ENCODE data around the gene PCYOX1L. TPM values are rescaled to one million over a fixed set of nuclear protein-coding genes. Genes with fewer than 3 reads are reported as not detected.
A peak's percentile ranks its signal among the peaks of the same experiment; 100 is the strongest.

Gene PCYOX1L
- total RNA-seq, 2 experiments from 2014 or later = 19.9 to 21.0 TPM

DNA sequence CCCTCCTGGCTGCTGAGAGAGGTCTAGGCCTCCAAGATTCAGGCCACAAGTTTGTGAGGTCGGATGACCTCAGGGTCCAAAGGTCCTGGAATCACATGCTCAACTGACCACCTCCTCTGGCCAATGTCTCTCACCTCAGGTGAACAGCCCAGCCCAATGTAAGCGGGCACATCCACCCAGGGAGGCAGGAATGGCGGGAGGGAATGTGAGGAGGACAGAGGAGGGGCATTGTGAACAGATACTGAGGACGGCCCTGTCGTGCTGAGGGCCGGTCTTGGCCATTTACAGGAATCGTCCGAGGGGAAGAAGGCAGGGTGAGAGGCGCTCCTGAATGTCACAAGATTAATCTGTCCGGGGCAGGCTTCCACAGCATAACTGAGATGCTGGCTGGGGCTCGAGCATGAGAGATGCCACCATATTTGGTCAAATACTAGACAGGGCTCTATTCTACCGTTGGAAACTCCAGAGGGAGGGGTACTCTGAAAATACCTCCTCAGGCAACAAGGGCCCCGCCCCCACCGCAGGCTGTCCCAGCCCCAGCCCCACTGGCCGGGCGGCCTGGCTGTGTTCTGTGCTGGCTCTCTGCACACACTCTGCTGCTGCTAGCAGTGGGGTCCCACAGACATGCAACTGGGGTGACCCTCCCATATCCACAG is 22.7 kb downstream of the PCYOX1L start:
- no peaks in the 10 kb centered on the region for H3K4me1 Mint-ChIP-seq (ENCODE audit: low read depth)
- intact Hi-C loops (cut with micrococcal nuclease) = no loop called here
- no peak overlapping the region for H3K27ac Mint-ChIP-seq
- CTCF ChIA-PET = interaction anchor here (0.7 to 7.5 kb wide), 22 partner anchors 8 to 218 kb away, joined by 3 to 80 read pairs (median 5); no protein-coding TSS in a partner anchor
- DNase-seq = no peak
- H3K36me3 Mint-ChIP-seq (ENCODE audit: low read depth) = no peaks in the 10 kb centered on the region
- H3K27me3 Mint-ChIP-seq (ENCODE audit: low read depth) = no peaks in the 10 kb centered on the region
- H3K9me3 Mint-ChIP-seq = no peaks in the 10 kb centered on the region
- no peak overlapping the region for H3K4me3 Mint-ChIP-seq

DNA sequence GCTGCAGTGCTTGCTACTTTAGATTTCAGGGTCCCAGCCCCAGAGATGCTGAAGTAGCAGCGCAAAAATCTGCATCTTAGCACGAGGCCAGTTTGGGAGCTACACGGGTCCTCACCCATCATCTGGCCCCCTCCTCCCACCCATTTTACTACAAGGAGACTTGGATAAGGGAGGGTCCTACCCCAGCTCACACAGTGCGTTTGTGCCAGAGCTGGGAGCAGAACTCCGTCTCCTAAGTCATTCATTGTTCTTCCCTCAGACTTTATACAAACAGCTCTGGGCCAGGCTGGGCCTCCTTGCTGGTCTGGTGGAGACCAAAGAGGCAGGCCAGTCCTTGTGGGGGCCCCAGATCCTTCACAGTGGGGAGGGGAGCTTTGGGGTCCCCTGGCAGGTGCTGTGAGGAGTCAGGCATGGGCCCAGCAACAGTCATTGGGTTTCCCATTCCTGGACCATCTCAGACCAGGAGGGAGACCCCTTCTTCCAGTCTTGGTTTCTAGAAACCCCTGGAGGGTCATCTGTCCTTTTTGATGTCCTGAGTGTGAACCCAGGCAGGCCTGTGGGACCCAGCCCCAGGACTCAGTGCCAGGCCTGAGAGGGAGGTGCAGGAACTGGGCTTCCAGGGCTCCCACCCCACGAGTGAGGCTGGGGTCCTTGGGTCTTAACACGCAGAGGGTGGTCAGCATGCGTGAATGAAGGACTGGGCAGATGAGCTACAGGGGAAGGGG is 23.6 kb downstream of the PCYOX1L start:
- H3K27ac Mint-ChIP-seq = no peak overlapping the region
- CTCF ChIA-PET = interaction anchor here (0.6 to 7.5 kb wide), 31 partner anchors 10 to 264 kb away, joined by 3 to 80 read pairs (median 4); partner anchors contain the start of genes ARHGEF37, GRPEL2 and PCYOX1L
- H3K4me3 Mint-ChIP-seq = no peak overlapping the region
- no peaks in the 10 kb centered on the region for H3K9me3 Mint-ChIP-seq
- intact Hi-C loops (cut with micrococcal nuclease) = no loop called here
- H3K36me3 Mint-ChIP-seq (ENCODE audit: low read depth) = no peaks in the 10 kb centered on the region
- no peaks in the 10 kb centered on the region for H3K27me3 Mint-ChIP-seq (ENCODE audit: low read depth)
- DNase-seq = no peak
- H3K4me1 Mint-ChIP-seq (ENCODE audit: low read depth) = no peaks in the 10 kb centered on the region

DNA sequence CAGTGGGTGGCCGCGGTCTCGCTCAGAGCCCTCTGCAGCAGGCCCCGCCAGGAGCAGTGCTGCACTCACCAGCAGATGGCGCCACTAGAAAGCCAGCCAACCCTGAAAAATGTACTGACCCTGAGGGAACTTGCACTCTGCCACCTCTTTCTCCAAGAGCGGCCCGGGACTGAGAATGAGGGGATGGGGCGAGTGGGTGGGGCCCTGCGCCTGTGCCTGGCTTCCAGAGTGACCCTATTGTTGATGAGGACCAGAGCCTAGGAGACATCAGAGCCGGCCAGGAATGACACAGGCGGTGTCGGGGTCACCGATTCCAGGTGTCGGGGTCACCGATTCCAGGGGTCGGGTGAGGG is 24.1 kb downstream of the PCYOX1L start:
- CTCF ChIA-PET = interaction anchor here (0.6 to 7.5 kb wide), 32 partner anchors 9 to 264 kb away, joined by 3 to 80 read pairs (median 4); partner anchors contain the start of genes ARHGEF37, GRPEL2 and PCYOX1L
- intact Hi-C loops (cut with micrococcal nuclease) = loop anchor here (1.0 kb wide), 3 partner anchors 52 to 236 kb away; no protein-coding TSS in a partner anchor
- Mint-ChIP-seq H3K36me3 (ENCODE audit: low read depth) (no peaks in the 10 kb centered on the region), H3K27me3 (ENCODE audit: low read depth) (no peaks in the 10 kb centered on the region), H3K9me3 (no peaks in the 10 kb centered on the region), H3K27ac (no peak overlapping the region), H3K4me1 (ENCODE audit: low read depth) (no peaks in the 10 kb centered on the region), H3K4me3 (no peak overlapping the region)
- DNase-seq = peak; percentile 87

DNA sequence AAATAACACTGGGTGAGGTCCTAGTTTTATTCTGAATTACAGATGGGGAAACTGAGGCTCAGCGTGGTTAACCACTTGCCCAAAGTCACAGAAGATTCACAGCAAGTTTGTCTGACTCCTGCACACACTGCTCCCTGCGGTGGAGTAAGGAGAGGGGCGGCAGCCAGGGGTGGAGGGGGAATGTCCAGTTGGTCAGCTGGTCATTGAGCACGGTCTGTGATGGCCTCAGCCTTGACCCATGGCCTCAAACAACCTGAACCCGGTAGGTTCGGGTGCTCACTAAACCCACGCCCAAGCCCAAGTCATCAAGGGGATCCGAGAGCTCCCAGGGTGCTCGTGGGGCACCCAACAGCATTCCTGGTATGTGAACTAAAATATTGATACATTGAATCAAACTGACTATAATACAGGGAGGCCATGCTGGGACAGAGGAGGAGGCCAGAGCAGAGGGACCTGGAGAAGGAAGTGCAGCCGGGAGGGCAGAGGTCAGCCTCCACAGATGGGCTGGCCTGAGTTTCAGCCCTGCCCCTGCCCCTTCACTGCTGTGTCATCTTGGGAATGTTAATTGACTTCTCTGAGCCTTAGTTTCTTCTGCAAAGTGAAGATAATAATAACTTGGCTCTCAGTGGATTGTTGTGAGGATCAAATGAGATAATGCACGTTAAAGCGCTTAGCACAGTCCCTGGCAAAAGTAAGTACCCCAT is 24.8 kb downstream of the PCYOX1L start:
- H3K4me1 Mint-ChIP-seq (ENCODE audit: low read depth) = no peaks in the 10 kb centered on the region
- H3K9me3 Mint-ChIP-seq = no peaks in the 10 kb centered on the region
- CTCF ChIA-PET = interaction anchor here (0.6 to 7.5 kb wide), 26 partner anchors 8 to 263 kb away, joined by 3 to 80 read pairs (median 5); partner anchors contain the start of genes ARHGEF37 and PCYOX1L
- no peak overlapping the region for H3K4me3 Mint-ChIP-seq
- H3K36me3 Mint-ChIP-seq (ENCODE audit: low read depth) = no peaks in the 10 kb centered on the region
- no peaks in the 10 kb centered on the region for H3K27me3 Mint-ChIP-seq (ENCODE audit: low read depth)
- intact Hi-C loops (cut with micrococcal nuclease) = loop anchor here (1.0 kb wide), 3 partner anchors 52 to 236 kb away; no protein-coding TSS in a partner anchor
- no peak overlapping the region for H3K27ac Mint-ChIP-seq
- no peak for DNase-seq

DNA sequence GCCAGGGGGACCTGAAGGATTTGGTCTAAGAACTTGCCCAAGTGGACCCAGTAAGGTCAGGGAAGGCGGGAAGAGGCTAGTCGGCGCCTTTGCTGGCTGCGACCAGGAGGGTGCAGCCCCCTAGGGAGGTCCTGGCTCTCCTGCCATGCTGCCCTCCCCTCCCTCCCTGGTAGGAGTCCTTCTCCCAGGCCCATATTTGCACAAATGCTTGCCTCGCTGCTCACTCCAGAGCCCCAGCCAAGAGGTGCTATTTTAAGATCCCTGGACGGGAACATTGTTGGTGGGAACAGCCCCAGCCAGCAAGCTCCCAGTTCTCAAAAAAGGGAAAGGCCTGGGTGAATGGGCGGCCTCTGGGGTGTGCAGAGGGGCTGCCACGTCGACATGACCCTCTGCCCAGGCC is 25.6 kb downstream of the PCYOX1L start:
- Mint-ChIP-seq H3K27me3 (ENCODE audit: low read depth) (no peaks in the 10 kb centered on the region), H3K36me3 (ENCODE audit: low read depth) (no peaks in the 10 kb centered on the region), H3K27ac (no peak overlapping the region), H3K4me1 (ENCODE audit: low read depth) (no peaks in the 10 kb centered on the region), H3K4me3 (no peak overlapping the region), H3K9me3 (no peaks in the 10 kb centered on the region)
- DNase-seq = no peak
- CTCF ChIA-PET = interaction anchor here (0.6 to 7.5 kb wide), 10 partner anchors 13 to 235 kb away, joined by 3 to 80 read pairs (median 10); no protein-coding TSS in a partner anchor
- intact Hi-C loops (cut with micrococcal nuclease) = no loop called here

DNA sequence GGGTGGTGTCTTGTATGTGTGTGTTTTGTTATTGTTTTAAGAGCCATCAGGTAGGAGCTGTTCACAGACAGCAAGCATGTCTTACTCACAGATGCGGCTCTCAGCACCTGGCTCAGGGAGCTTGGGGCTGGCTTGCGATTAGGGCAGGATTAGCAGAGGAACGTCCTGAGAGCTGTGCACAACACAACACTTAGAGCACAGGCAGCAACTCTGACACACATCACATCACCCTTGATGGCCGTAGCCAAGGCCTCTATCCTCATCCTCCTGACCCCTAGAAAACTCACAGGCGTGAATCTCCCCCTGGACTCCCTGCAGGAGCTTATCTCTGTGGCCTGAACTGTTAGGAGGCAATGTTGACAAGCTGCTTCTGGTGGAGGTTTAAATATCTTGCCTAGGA is 28.3 kb downstream of the PCYOX1L start:
- intact Hi-C loops (cut with micrococcal nuclease) = no loop called here
- Mint-ChIP-seq H3K4me3 (no peak overlapping the region), H3K9me3 (no peaks in the 10 kb centered on the region), H3K27me3 (ENCODE audit: low read depth) (no peaks in the 10 kb centered on the region), H3K4me1 (ENCODE audit: low read depth) (peaks cover 4% of the 10 kb centered on the region), H3K36me3 (ENCODE audit: low read depth) (no peaks in the 10 kb centered on the region), H3K27ac (no peak overlapping the region)
- CTCF ChIA-PET = interaction anchor here (0.8 to 3.8 kb wide), 10 partner anchors 10 to 179 kb away, joined by 3 to 18 read pairs (median 4); no protein-coding TSS in a partner anchor
- DNase-seq = no peak

DNA sequence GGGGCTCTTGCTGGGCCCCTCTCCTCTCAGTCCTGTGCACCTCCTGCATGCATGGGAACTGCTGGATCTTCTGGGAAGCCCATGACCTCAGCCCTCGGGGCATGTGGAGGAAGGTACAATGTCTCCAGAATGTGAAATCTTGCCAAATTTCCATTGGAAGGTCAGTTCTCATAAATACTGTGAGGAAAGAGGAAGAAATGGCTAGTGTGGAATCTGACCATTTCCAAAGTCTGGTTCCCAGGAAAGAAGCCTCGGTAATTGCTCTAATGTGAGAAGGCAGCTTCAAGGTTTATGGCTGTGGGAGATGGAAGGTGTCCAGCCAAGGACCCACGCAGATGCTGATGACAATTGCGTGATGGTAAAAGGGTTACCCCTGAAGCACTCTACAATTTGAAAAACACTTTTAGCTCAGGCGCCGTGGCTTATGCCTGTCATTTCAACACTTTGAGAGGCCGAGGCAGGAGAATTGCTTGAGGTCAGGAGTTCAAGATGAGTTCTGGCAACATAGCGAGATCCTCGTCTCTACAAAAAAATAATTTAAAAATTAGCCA is 29.3 kb downstream of the PCYOX1L start:
- intact Hi-C loops (cut with micrococcal nuclease) = no loop called here
- CTCF ChIA-PET = interaction anchor here (0.9 to 3.8 kb wide), 7 partner anchors 11 to 178 kb away, joined by 3 to 18 read pairs (median 5); no protein-coding TSS in a partner anchor
- H3K4me1 Mint-ChIP-seq (ENCODE audit: low read depth) = peaks cover 4% of the 10 kb centered on the region
- DNase-seq = no peak
- H3K4me3 Mint-ChIP-seq = no peak overlapping the region
- H3K27ac Mint-ChIP-seq = no peak overlapping the region
- no peaks in the 10 kb centered on the region for H3K27me3 Mint-ChIP-seq (ENCODE audit: low read depth)
- no peaks in the 10 kb centered on the region for H3K36me3 Mint-ChIP-seq (ENCODE audit: low read depth)
- H3K9me3 Mint-ChIP-seq = no peaks in the 10 kb centered on the region

DNA sequence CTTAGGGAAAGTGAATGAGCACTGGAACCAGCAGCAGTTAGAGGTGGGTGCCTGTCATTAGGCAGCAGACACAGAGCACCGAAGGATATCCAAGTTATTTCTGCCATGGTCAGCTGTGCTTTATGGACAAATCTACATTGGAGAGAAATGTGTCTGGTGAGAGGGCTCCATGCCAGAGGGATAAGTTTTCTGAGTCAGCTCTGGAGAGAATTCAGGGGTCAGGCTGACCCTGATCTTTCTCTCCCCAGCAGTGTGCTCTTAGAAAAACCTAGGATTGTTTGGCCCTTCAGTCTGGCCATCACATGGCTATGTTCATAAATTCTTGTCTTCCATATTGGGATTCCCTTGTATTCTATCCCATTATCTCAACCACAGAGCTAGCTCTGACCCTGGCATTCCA is 30.1 kb downstream of the PCYOX1L start:
- Mint-ChIP-seq H3K9me3 (no peaks in the 10 kb centered on the region), H3K4me3 (no peak overlapping the region), H3K4me1 (ENCODE audit: low read depth) (peaks cover 4% of the 10 kb centered on the region), H3K36me3 (ENCODE audit: low read depth) (no peaks in the 10 kb centered on the region), H3K27ac (no peak overlapping the region), H3K27me3 (ENCODE audit: low read depth) (no peaks in the 10 kb centered on the region)
- no peak for DNase-seq
- intact Hi-C loops (cut with micrococcal nuclease) = no loop called here
- CTCF ChIA-PET = interaction anchor here (1.5 to 1.7 kb wide), 2 partner anchors 16 kb away, joined by 4 to 5 read pairs; no protein-coding TSS in a partner anchor

DNA sequence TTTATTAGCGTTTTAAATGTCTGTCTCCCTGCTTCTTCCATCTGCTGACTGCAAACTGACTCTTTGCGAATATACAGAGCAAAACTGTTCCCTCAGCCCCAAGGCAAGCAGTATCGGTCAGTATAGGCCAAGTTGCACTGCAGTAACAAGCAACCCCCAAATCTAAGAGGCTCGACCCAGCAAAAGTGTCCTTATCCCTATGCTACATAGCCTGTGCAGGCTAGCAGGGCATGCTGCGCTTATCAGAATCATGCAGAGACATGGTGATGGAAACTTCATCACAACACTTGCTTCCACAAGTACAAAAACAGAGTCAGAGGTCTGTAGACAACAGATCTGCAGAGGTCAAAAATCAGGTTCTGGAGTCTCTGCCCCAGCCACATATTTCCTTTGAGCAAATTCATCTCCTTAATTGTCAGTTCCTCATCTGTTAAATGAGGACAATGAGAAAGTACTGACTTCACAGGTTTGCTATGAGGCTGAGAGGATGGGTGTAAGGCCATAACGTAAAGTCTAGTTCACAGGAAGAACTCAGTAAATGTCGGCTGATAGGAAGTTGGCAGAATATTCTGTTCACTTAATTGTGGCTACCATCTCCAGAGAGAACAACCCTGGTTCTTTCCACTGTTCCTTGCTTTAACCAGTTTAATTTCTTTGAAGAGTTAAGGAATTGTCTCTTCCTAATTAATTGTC is 30.8 kb downstream of the PCYOX1L start:
- Mint-ChIP-seq H3K27ac (no peak overlapping the region), H3K9me3 (no peaks in the 10 kb centered on the region), H3K36me3 (ENCODE audit: low read depth) (no peaks in the 10 kb centered on the region), H3K4me1 (ENCODE audit: low read depth) (peaks cover 4% of the 10 kb centered on the region), H3K4me3 (no peak overlapping the region), H3K27me3 (ENCODE audit: low read depth) (no peaks in the 10 kb centered on the region)
- intact Hi-C loops (cut with micrococcal nuclease) = no loop called here
- no peak for DNase-seq
- CTCF ChIA-PET = interaction anchor here (0.6 to 1.7 kb wide), 5 partner anchors 9 to 813 kb away, joined by 3 to 4 read pairs (median 4); no protein-coding TSS in a partner anchor

DNA sequence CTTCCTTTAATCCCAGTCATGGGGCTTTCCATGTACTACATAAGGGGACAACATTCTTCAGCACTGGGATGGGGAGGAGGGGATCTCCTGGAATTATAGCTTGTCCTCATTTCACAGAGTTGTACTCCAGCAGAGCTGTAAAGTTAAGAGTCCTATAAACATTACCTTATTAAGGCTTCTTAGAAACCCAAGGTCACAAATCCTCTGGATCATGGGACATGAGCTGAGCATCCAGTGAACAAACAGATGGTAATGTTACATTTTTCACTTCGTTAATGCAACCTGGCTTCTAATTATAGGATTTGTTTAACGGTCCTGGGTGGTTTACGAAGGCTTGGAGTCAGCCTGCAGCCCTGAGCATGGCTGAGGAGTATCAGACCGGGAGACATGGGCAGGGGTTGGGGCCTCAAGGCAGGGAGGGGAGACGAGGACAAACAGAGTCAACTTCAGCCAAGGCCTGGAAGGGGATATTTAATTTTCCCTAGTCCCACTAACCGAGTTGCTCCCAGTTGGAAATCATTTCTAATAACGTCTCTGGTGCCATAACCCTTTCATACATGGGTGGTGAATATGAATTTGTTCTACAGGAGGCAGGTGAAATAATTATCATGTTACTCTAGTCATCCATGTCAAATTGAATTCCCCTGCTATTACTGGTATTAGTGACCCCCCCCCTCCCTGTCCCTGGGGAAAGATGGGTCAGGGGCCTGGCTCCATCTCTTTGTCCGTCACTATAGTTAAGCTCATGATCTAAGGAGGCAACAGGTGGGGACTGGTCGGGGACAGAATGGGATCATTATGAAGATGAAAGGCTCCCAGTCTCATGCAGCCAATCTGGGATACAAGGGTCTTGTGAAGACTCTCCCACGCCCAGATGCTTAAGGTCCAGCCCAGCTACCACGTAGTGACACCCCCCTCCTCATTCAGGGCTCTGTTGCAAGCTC is 32.0 kb downstream of the PCYOX1L start:
- DNase-seq = no peak
- Mint-ChIP-seq H3K4me3 (no peak overlapping the region), H3K27ac (no peak overlapping the region), H3K27me3 (ENCODE audit: low read depth) (no peaks in the 10 kb centered on the region), H3K9me3 (no peaks in the 10 kb centered on the region), H3K4me1 (ENCODE audit: low read depth) (peaks cover 4% of the 10 kb centered on the region), H3K36me3 (ENCODE audit: low read depth) (no peaks in the 10 kb centered on the region)
- CTCF ChIA-PET = interaction anchor here (0.6 to 2.7 kb wide), 7 partner anchors 8 to 444 kb away, joined by 3 to 14 read pairs (median 3); no protein-coding TSS in a partner anchor
- intact Hi-C loops (cut with micrococcal nuclease) = no loop called here
